HepG2 (cell line): ENCODE results near the gene CPPED1. TPM values are rescaled to one million over a fixed set of nuclear protein-coding genes. Genes with fewer than 3 reads are reported as not detected.
A peak's percentile ranks its signal among the peaks of the same experiment; 100 is the strongest.

Experiments used
- AHR ChIP-seq: IDR thresholded peaks from 2 replicates; pipeline ENCODE4 v1.6.1; 2018; ENCODE audit warnings: missing genetic modification reagents, missing compliant biosample characterization
- CBFB ChIP-seq: sonication (generic); formaldehyde crosslinking; IDR thresholded peaks from 2 replicates; pipeline ENCODE4 v1.4.0; 2020; ENCODE audit warnings: missing genetic modification reagents
- CREB3 ChIP-seq: sonication (generic); formaldehyde crosslinking; IDR thresholded peaks from 2 replicates; pipeline ENCODE4 v1.5.0; 2020; ENCODE audit warnings: missing genetic modification reagents
- CREBL2 ChIP-seq: sonication (generic); formaldehyde crosslinking; IDR thresholded peaks from 2 replicates; pipeline ENCODE4 v1.8.1; 2023; ENCODE audit warnings: missing genetic modification reagents, mild to moderate bottlenecking, borderline replicate concordance
- MED1 ChIP-seq: sonication (generic); formaldehyde crosslinking; IDR thresholded peaks from 2 replicates; pipeline ENCODE4 v1.4.0; 2020; ENCODE audit warnings: missing genetic modification reagents
- SATB2 ChIP-seq: sonication (generic); formaldehyde crosslinking; IDR thresholded peaks from 2 replicates; pipeline ENCODE4 v1.5.0; 2020; ENCODE audit warnings: missing genetic modification reagents
- TCF7L2 ChIP-seq: IDR thresholded peaks from 2 replicates; pipeline ENCODE4 v1.6.1; 2011; ENCODE audit warnings: mild to moderate bottlenecking, low read depth, low read length, moderate library complexity
- YEATS4 ChIP-seq: sonication (generic); formaldehyde crosslinking; IDR thresholded peaks from 2 replicates; pipeline ENCODE4 v1.4.0; 2020; ENCODE audit warnings: missing genetic modification reagents, borderline replicate concordance
- ZFP36 ChIP-seq: fragments of 150-350 bp; IDR thresholded peaks from 2 replicates; pipeline ENCODE4 v1.6.1; 2018; ENCODE audit warnings: borderline replicate concordance, low read length, low read depth; ENCODE audit not compliant: partially characterized antibody
- ZMYM2 ChIP-seq: sonication (generic); formaldehyde crosslinking; IDR thresholded peaks from 2 replicates; pipeline ENCODE4 v1.8.0; 2022; ENCODE audit warnings: mild to moderate bottlenecking, missing genetic modification reagents
- ZNF335 ChIP-seq: sonication (generic); formaldehyde crosslinking; IDR thresholded peaks from 2 replicates; pipeline ENCODE4 v1.4.0; 2020; ENCODE audit warnings: missing genetic modification reagents
- ZNF343 ChIP-seq: sonication (generic); formaldehyde crosslinking; IDR thresholded peaks from 2 replicates; pipeline ENCODE4 v1.4.0; 2020; ENCODE audit warnings: mild to moderate bottlenecking, missing genetic modification reagents
- ZNF350 ChIP-seq: sonication (generic); formaldehyde crosslinking; IDR thresholded peaks from 2 replicates; pipeline ENCODE4 v1.4.0; 2020; ENCODE audit warnings: mild to moderate bottlenecking, low read depth, missing genetic modification reagents, borderline replicate concordance
- ZNF503 ChIP-seq: sonication (generic); formaldehyde crosslinking; IDR thresholded peaks from 2 replicates; pipeline ENCODE4 v1.4.0; 2020; ENCODE audit warnings: missing genetic modification reagents
- ZNF709 ChIP-seq: sonication (generic); formaldehyde crosslinking; IDR thresholded peaks from 2 replicates; pipeline ENCODE4 v1.5.0; 2020; ENCODE audit warnings: mild to moderate bottlenecking, missing genetic modification reagents
- ZSCAN31 ChIP-seq: sonication (generic); formaldehyde crosslinking; IDR thresholded peaks from 2 replicates; pipeline ENCODE4 v1.5.0; 2020; ENCODE audit warnings: low read depth, mild to moderate bottlenecking, missing genetic modification reagents
- polyA plus RNA-seq, 8 experiments: library from polyadenylated mRNA; depleted of rRNA in 3 of 8; stranded (reverse) in 7 of 8; unstranded in 1 of 8; fragments of >200 nt; fragmentation: Illumina TruSeq in 4 of 8; extraction: Trizol in 4 of 8; gene quantifications; 2 replicates each; pipeline versions ENCODE4 v1.2.1 to v1.2.3, GENCODE V29; 2011 to 2016; ENCODE audit warnings: low read depth in 4 of 8, missing spikeins in 1 of 8, mixed read lengths in 1 of 8; ENCODE audit not compliant: insufficient read depth in 1 of 8
- total RNA-seq, 5 experiments: library from RNA; depleted of rRNA; stranded (reverse); fragments of >200 nt; fragmentation: Illumina TruSeq; extraction: Trizol; gene quantifications; 2 replicates each; pipeline ENCODE4 v1.2.3, GENCODE V29; 2016; ENCODE audit warnings: low read depth in 1 of 5
- TF ChIP-seq, protein P1 (sequence below): sonication (generic); formaldehyde crosslinking; IDR thresholded peaks from 2 replicates; pipeline ENCODE4 v1.4.0; 2020; ENCODE audit warnings: missing genetic modification reagents, mild to moderate bottlenecking, borderline replicate concordance
- TF ChIP-seq, protein P2 (sequence below): sonication (generic); formaldehyde crosslinking; IDR thresholded peaks from 2 replicates; pipeline ENCODE4 v1.5.1; 2020; ENCODE audit warnings: missing genetic modification reagents, mild to moderate bottlenecking, borderline replicate concordance
- TF ChIP-seq, protein P3 (sequence below): sonication (generic); formaldehyde crosslinking; IDR thresholded peaks from 2 replicates; pipeline ENCODE4 v1.4.0; 2020; ENCODE audit warnings: missing genetic modification reagents

The CPPED1 gene
- total and polyA plus RNA-seq, 2 of the 13 experiments (the other 11 are each of a cell fraction or from before 2014, with no cell fraction given) = 66.6 to 71.3 TPM

- TF ChIP-seq, protein P1, sequence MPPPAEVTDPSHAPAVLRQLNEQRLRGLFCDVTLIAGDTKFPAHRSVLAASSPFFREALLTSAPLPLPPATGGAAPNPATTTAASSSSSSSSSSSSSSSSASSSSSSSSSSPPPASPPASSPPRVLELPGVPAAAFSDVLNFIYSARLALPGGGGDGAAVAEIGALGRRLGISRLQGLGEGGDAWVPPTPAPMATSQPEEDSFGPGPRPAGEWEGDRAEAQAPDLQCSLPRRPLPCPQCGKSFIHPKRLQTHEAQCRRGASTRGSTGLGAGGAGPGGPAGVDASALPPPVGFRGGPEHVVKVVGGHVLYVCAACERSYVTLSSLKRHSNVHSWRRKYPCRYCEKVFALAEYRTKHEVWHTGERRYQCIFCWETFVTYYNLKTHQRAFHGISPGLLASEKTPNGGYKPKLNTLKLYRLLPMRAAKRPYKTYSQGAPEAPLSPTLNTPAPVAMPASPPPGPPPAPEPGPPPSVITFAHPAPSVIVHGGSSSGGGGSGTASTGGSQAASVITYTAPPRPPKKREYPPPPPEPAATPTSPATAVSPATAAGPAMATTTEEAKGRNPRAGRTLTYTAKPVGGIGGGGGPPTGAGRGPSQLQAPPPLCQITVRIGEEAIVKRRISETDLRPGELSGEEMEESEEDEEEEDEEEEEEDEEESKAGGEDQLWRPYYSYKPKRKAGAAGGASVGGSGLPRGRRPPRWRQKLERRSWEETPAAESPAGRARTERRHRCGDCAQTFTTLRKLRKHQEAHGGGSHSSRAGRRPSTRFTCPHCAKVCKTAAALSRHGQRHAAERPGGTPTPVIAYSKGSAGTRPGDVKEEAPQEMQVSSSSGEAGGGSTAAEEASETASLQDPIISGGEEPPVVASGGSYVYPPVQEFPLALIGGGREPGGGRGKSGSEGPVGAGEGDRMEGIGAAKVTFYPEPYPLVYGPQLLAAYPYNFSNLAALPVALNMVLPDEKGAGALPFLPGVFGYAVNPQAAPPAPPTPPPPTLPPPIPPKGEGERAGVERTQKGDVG (CRISPR knock-in tag) = no peak
- peak; percentile 97 for TF ChIP-seq MED1 (CRISPR knock-in tag)
- TF ChIP-seq ZNF343 (CRISPR knock-in tag) = no peak
- TF ChIP-seq YEATS4 (CRISPR knock-in tag) = peak; percentile 71; the same call in 1 of the 2 replicates
- peak; percentile 41; the same call in 1 of the 2 replicates for TF ChIP-seq ZNF335 (CRISPR knock-in tag)
- TF ChIP-seq AHR (CRISPR knock-in tag) = no peak
- TF ChIP-seq CREBL2 = no peak
- TF ChIP-seq CREB3 (CRISPR knock-in tag) = no peak; the same call in 1 of the 2 replicates
- TF ChIP-seq ZFP36 = no peak
- no peak for TF ChIP-seq TCF7L2
- TF ChIP-seq ZNF503 (CRISPR knock-in tag) = peak; percentile 59; the same call in 1 of the 2 replicates
- TF ChIP-seq ZNF350 = no peak
- TF ChIP-seq SATB2 (CRISPR knock-in tag) = 0 out of 2 replicates have a peak, but pooled peaks have one; percentile 51
- TF ChIP-seq ZMYM2 (CRISPR knock-in tag) = peak; percentile 70
- no peak for TF ChIP-seq ZSCAN31
- TF ChIP-seq CBFB (CRISPR knock-in tag) = no peak
- TF ChIP-seq ZNF709 (CRISPR knock-in tag) = 0 out of 2 replicates have a peak, but pooled peaks have one; percentile 22
- TF ChIP-seq, protein P2, sequence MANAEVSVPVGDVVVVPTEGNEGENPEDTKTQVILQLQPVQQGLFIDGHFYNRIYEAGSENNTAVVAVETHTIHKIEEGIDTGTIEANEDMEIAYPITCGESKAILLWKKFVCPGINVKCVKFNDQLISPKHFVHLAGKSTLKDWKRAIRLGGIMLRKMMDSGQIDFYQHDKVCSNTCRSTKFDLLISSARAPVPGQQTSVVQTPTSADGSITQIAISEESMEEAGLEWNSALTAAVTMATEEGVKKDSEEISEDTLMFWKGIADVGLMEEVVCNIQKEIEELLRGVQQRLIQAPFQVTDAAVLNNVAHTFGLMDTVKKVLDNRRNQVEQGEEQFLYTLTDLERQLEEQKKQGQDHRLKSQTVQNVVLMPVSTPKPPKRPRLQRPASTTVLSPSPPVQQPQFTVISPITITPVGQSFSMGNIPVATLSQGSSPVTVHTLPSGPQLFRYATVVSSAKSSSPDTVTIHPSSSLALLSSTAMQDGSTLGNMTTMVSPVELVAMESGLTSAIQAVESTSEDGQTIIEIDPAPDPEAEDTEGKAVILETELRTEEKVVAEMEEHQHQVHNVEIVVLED (CRISPR knock-in tag) = no peak
- TF ChIP-seq, protein P3, sequence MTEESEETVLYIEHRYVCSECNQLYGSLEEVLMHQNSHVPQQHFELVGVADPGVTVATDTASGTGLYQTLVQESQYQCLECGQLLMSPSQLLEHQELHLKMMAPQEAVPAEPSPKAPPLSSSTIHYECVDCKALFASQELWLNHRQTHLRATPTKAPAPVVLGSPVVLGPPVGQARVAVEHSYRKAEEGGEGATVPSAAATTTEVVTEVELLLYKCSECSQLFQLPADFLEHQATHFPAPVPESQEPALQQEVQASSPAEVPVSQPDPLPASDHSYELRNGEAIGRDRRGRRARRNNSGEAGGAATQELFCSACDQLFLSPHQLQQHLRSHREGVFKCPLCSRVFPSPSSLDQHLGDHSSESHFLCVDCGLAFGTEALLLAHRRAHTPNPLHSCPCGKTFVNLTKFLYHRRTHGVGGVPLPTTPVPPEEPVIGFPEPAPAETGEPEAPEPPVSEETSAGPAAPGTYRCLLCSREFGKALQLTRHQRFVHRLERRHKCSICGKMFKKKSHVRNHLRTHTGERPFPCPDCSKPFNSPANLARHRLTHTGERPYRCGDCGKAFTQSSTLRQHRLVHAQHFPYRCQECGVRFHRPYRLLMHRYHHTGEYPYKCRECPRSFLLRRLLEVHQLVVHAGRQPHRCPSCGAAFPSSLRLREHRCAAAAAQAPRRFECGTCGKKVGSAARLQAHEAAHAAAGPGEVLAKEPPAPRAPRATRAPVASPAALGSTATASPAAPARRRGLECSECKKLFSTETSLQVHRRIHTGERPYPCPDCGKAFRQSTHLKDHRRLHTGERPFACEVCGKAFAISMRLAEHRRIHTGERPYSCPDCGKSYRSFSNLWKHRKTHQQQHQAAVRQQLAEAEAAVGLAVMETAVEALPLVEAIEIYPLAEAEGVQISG (CRISPR knock-in tag) = 0 out of 2 replicates have a peak, but pooled peaks have one; percentile 14
Observed at GRCh38 chr16:12612598-12613101, 191.0 kb downstream of the CPPED1 start (continued).
